AG20443 (cell line): ENCODE results near the gene TMEM121.

Experiments used
- DNase-seq: peaks from one replicate; pipeline ENCODE4 v3.0.0; 2012; ENCODE audit warnings: low spot score, mixed read lengths

The TMEM121 gene

DNA sequence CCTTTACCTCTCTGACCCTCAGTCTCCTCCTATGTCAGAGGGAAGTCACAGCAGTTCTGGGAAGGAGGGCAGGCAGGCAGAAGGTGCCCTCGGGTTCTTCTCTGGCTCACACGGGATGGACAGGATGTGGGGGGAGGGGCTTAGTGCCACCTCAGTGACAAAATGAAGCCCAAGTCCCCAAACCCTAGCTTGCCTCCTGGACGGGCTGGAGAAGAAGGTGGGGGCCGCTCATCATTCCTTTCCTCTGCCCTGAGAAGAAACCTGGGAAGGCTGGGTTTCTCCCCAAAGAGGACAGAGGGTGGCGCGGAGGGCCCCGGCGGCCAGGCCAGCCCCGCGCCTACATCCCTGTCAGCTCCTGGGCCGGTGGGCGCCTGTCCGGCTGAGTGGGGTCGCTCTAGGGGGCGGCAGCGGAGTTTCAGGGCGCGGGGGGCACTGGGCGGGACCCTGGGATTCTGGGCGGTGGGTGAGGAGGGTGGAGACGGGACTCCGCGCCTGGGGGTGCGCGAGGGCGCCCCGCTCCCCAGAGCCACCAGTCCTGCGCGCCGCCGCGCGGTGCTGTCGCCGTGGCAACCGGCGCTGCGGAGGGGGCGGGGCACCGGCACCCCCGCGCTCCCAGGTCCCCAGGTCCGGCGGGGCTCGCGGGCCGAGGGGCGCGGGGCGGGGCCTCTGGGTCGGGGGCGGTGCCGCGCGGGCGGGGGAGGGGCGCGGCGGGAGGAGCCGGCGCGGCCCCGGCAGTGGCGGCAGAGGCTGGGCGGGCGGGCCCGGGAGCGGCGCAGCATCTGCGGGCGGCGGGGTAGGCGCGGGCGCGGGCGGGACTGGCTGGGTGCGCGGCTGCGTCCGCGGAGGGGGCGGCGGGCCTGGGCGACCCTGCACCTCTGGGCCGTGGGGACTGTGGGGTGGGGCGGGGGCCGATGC, at the start of gene TMEM121:
TMEM121 (plus strand) TSS at position 723 of the 915 bp plus-strand sequence. CDS start 2,252 bp downstream, outside the sequence.
- peak; percentile 77 for DNase-seq

DNA sequence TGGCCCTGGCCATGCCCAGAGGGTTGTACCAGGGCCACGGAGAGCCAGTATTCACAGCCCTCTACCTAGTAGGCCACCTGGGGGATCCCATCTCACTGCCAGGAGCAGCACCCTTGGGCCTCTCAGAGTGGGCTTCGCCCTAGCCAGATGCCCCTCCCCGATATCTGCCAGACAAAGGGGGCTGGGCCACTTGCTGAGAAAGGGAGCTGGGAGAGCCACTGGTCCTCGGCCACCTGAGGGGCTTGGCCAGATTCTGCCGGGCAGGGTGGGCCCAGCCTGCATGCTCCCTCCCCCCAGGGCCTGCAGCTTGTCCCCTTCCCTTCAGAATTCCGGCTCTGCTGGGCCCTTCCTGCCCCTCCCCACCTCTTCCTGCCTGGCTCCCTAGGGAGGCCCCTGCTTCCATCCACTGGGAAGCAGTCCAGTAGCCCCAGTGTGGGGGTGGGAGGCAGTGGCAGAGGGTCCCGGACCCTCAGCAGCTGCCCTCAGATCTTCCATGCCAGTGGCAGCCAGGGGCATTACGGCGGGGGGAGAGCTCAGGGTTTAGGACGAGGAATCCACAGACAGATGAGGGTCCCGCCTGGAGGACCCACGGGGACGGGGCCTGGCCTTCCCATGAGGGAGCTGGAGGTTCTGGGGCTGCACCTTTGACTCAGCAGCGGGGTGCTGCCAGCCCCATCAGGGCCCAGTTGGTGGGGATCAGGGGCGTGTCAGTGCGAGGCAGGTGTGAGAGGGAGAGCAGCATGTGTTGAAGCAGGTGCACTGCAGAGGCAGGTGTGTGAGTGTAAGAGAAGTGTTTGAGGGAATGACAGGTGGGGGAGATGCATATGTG, 49.3 kb upstream of the TMEM121 start:
- DNase-seq = no peak

DNA sequence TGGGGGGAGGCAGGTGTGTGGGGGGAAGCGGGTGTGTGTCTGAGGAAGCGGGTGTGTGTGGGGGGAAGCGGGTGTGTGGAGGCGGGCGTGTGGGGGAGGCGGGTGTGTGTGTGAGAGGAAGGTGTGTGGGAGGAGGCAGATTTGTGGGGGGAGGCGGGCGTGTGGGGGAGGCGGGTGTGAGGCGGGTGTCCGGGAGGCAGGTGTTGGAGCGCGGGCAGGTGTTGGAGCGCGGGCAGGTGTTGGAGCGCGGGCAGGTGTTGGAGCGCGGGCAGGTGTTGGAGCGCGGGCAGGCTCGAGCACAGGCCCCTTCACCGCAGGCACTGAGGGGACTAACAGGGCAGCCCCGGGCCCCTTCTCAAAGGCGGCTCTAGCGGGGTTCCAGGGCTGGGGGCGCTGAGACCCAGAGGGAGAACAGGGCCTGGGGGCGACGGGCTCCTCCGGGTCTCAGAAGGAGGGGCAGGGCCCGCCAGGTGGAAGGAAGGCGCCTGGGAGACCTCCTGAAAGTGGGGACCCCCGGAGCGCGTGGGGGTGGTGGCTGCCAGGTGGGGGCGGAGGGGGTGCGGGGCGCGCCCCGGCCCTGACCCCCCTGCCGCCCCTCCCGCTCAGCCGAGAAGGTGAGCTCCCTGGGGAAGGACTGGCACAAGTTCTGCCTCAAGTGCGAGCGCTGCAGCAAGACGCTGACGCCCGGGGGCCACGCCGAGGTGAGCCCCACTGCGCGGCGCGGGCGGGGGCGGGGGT, 48.6 kb upstream of the TMEM121 start:
- DNase-seq = no peak

DNA sequence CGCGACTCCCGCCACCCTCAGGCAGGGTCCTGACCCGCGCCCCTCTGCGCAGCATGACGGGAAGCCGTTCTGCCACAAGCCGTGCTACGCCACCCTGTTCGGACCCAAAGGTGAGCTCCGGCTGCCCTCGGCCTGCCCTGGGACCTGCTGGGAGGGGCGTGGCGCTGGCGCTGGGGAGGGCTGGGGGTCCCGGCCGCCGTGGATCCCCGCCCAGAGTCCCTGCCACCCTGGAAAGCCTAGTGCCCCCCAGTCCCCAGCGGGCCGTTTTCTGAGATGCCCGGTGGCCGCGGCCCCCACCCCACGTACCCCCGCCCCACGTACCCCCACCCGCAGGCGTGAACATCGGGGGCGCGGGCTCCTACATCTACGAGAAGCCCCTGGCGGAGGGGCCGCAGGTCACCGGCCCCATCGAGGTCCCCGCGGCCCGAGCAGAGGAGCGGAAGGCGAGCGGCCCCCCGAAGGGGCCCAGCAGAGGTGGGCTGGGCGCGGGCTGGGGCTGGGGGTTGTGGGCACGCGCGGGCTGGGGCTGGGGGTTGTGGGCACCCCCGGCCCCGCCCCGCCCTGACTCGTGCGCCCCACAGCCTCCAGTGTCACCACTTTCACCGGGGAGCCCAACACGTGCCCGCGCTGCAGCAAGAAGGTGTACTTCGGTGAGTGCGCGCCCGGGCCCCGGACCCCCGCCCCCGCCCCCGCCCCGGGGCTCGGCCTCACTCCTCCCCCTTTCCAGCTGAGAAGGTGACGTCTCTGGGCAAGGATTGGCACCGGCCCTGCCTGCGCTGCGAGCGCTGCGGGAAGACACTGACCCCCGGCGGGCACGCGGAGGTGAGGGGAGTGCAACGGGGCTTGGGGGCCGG, 47.8 kb upstream of the TMEM121 start:
- no peak for DNase-seq

DNA sequence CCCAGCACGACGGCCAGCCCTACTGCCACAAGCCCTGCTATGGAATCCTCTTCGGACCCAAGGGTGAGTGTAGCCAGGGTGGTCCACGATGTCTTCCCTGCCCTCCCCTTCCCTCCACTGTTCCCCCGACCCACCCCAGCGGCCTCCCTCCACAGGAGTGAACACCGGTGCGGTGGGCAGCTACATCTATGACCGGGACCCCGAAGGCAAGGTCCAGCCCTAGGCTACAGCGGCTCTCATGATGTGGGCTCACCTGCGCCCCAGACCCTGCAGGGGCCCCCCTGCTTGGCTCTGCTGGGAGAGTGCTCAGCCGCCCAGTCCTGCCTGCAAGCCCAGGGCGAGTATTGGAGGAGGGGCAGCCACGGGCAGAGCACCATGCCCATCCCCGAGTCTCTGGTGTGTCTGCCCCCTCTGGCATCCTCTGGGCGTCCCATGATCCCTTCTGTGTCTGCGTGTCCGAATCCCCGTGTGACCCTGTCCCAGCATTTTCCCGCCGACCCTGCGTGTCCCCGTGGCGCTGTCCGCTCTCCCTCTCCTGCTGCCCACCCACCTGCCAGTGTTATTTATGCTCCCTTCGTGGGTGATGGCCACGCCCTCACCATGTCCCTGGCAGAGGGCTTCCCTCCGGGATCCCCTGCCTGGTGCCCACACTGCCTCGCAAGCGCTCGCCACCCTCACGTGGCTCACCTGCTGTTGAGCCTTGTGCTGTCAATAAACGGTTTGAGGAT, 46.8 kb upstream of the TMEM121 start:
- no peak for DNase-seq

DNA sequence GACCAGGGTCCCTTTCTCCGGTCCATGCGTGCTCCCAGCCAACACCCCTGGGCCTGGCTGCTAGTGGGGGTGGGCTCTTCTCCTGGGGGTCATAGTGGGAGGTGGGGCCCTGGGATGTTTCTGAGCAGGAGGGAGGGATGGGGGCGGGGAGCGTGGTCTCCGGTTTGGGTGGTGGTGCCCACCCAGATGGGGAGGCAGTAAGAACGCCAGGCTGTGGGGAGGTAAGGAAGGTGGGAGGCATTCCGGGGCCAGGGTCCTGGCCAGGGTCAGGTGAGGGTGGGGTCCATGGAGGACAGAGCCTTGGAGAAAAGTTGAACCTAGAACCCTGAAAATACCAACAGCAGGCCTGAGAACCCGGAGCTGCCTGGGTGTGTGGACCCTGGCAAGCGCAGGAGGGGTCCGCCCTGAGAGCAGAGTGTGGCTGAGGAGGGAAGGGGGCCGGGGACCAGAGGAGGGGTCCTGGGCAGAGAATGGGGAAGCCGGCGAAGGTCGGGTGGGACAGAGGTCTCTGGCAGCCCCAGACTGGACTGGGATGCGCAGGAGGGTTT, 46.1 kb upstream of the TMEM121 start:
- DNase-seq = no peak

DNA sequence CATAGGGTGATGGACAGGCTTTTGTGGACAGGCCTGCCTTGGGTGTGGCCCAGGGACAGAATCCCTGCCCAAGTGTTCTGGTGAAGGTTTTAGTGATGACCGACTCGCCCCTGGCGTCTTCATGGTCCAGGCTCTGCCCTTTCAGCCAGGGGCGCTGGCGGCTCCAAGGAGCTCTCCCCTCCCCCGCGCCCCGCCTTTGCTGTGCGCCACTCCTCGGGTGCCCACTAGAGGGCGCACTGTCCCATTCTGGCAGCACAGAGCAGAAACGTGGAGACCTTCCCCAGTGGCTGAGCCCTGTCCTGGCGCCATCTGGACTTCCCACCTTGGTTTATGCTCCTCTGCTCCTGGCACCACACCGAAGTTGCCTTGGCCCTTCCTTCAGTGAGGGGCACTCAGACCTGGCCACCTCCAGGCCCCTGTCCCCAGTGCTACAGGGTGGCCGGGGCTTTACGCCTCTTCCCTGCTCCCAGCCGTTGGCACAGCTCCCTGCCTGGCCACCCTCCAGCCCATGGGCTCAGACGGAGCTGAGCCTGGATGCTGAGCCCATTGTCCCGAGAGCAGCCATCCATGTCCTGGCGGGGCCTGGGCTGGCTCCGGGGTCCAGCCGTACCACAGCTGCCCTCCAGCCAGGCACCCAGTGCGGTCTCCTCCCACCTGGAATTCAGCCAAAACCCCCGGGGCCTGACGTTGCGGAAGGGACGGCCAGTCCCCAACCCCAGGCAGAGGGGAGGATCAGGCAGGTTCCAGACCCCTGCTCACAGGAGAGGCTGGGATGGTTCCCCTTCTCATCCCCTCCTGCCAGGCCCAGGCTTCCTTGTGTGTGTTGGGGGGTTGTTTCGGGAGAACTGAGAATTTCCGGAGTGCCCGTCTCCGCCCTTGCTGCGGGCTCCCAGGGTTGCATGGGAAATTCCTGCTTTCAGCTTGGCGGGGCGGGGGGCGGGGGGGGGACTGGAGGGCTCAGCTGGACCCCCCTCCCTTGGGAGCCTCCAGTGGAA, 45.3 kb upstream of the TMEM121 start:
- peak; percentile 93 for DNase-seq

DNA sequence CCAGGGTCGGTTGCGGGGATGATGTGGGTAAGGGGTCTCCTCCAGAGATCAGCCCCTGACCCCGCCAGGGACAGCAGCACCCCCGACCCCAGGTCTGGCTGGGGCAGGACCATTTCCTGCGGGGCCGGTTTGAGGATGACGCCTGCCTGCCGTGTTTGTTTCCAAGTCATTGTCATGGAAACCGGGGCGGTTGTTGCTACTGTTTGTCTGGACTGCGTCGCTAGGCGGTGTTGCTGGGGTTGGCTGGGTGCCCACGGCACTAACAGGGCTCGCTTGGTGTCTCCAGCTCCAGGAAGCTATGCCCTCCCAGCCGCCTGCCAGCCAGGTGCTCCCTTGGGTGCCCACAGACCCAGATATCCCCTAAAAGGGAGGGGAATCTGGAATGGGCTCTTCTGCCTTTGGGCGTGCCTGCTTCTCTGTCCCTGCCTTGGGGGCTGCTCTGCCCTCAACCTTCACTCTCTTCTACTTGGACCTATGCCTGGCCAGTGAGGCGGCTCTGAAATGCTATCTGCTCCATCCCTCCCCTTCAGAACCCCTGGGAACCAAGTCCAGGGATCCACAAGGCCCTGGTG, 44.4 kb upstream of the TMEM121 start:
- DNase-seq = peak; percentile 95

DNA sequence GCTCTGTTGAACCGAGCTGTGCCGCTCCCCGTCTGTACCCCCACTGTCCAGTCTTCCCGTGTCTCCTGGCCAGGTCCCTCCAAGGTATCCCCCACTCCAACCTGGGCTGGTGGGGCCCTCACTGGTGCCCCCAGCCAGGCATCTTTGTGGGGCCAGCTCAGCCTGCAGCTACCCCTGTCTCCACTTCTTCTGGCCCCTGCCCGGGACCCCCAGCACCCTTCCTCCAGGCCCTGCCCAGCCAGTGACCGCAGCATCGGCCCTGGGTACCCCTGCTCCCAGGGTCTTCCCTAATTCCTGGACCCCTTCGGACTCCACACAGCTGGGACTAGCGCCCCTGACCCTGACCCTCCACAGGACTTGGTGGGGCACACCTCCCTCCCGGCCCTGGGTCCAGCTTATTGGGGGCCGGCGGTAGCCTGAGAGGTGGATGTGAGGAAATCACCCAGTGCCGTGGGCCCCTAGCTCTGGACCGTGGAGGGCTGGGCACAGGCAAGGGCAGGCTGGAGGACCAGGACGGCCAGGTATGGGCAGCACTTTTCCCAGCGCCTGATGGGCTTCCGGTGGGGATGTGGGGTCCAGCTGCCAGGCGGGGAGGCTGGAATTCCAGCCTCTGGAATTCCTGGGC, 43.8 kb upstream of the TMEM121 start:
- DNase-seq = no peak

DNA sequence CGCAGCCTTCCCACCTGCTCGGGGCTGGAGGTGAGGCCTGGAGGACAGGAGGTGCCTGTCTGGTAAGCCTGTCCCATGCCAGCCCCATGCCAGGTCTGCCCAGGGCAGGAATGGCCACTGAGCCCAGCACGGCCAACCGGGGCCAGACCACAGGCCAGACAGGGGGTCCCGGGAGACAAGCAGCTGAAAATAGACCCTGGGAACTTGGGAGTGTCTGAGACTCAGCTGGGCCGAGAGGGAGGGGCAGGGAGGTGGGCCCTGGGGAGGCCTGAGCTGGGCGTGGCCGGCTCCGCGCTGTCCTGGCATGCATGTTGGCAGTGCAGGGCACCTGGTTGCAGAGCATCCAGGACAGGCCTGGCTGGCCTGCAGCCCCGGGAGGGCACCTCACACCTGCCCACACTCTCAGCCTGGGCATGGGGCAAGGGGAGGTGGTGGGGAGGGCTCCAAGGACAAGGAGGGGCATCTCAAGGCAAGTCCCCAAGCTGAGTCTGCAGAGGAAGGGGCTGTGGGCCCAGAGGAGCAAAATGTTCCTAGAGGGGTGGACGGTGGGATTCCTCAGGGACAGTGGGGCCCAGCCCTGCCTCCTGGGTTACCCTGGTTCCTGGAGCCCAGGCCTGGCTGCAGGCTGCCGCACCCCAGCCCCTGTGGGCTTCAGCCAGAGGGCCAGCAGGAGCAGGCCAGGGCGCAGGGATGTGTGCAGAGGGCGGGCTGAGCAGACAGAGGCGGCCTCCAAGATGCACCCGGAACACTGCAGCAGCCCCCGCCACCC, 42.9 kb upstream of the TMEM121 start:
- no peak for DNase-seq

DNA sequence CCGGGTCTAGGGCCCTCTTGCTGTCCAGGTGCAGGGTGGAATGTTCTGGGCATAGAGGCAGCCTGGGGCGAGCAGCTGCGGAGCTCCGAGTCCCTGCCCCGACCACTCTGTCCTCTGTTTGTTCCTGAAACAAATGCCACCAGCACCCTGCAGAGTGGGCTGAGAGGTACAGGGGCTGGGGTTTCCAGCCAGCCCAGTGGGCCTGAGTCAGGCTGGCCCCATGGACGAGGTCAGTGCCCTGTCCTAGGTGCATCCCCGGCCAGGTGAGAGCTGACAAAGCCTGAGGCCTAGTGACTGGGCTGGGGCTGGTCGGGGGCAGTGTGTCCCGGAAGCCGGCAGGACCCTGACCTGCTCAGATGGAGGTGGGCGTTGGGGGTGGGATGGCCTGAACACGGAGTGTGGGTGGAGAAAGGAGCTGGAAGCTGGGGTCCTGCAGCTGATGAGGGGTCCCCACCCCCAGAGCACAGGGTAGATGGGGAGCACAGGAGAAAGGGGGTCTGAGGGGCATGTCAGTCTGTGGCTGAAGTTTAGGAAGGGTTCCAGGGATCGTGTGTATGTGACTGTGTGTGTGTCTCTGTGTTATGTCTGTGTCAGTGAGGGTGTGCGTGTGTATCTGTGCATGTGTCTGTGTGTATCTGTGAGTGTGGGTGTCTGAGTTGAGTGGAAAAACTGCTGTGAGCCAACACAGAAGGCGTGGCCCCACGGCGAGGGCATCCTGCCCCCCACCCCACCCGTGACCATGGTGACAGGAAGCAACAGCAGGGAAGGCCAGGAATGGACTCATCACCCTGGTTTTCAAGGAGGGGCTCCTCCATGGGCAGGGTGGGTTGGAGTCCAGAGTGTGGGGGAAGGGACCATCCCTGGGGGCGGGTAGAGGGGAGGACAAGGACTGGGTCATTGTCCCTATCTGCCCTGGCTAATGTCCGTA, 42.0 kb upstream of the TMEM121 start:
- DNase-seq = peak; percentile 68

DNA sequence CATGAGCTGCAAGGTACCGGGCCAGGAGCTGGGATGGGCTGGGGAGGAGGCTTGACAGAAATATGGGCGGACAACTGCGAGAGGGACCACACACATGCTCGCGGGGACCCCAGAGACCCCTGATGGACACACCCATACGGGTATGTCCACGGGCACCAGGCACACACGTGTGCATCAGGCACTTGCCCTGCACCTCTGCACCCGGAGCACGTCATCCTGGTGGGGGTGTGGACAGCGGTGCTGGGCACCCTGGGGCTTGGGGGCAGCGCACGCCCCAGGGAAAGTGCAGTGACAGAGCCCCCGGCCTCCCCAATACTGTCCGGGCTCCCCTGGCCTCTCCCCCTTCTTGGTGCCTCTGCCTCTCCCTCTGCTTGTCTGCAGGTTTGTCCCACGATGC, 41.4 kb upstream of the TMEM121 start:
- no peak for DNase-seq

DNA sequence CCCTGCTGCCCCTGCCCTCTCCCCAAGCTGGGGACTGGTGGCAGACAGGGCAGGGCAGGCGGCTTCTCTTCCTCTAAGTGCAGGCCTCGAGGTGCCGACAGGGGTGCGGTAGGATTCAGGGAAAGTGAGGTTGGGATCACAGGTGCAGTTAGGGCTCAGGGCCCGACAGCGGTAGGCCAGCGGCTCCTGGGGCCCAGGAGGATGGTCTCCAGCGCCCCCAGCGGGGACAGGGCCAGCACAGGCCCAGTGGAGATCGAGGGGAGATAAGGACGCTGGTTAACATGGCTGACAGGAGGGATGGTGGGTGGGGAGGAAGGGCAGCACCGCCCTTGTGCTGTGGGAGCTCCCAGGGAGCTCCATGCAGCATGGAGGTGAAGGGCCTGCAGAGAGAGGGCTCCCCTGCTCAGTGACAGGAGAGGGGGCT, 40.6 kb upstream of the TMEM121 start:
- no peak for DNase-seq

DNA sequence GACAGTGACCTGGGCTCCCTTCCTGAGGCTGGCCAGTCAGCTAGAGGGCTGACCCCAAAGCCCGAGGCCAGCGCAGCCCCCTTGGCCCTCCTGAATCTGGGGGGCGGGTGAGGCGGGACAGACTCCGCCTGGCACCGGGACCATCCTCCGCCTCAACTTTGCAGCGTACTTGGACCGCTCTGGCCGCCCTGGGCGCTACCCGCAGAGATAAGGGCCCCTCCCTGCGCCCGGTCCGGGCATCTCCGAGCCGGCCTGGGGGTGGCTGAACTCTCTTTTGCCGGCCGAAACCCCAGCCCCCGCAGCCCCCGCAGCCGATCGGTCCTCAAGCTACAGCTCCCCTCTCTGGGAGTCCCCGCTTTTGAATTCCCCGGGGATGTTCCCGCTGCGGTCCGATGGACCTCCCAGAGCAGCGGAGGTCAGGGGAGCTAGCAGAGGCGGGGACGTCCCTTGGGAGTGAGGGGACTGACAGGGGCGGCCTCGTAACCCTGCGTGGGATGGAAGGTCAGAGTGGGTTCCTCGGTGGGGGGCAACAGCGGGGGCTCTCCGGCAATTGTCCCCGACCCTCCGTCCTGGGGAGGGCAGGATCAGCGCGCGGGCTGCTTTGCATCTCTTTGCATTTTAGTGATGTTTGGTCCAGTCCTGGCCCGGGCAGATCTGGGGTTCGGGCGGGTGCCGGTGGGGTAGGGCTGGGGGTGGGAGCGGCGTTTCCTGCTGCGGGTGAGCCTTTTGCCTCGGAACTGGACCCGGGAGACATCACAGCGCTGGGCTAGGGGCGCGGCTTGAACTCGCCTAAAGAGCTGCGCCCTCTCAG, 40.0 kb upstream of the TMEM121 start, which contains the start of gene CRIP1:
CRIP1 (plus strand) TSS at position 724 of the 811 bp plus-strand sequence. CDS start 374 bp downstream, outside the sequence.
- DNase-seq = no peak

DNA sequence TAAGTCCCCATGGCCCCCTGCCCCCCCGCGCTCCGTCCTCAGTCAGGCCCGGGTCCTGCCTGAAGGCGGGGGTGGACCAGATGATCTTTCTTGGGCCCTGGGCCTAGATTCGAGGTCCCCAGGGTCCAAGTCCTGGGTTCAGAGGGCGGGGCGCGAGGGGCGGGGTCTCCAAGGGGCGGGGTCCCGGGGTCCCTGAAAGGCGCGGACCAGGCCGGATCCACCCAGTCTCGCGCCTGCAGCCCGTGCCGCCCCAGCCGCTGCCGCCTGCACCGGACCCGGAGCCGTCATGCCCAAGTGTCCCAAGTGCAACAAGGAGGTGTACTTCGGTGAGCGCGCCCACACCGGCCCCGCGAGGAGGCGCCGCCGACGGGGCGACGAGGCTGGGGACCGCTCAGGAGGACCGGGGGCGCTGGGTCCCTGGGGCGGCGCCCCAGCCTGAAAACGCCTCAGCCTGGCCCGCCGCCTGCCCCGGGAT, 39.4 kb upstream of the TMEM121 start:
- no peak for DNase-seq
